K562 (cell line): Measurements from ENCODE around the gene LACTB. TPM values are rescaled to one million over a fixed set of nuclear protein-coding genes. Genes with fewer than 3 reads are reported as not detected.

Experiments
- ATAC-seq: fragments of 200-7000 bp; cut with Tn5 transposase; 3 replicates; pipeline ENCODE4 v1.9.1; 2020; ENCODE audit warnings: moderate library complexity
- BruUV-seq: library from RNA; stranded (reverse); fragments of 400-500 nt; replicated peaks from 2 replicates; lab custom pipeline; 2021; lab: Mats Ljungman, UMichigan
- CTCF ChIA-PET: fragments of 300-600 bp; formaldehyde crosslinking; extraction: SDS; loops from one replicate; lab custom pipeline; 2021; ENCODE audit warnings: low intra/inter-chr PET ratio; lab: Yijun Ruan, JAX
- POLR2A ChIA-PET: fragments of 300-600, 350-650 bp; sonication (Branson Sonifier 250); formaldehyde crosslinking; extraction: SDS; loops from one replicate; lab custom pipeline; 2021; ENCODE audit warnings: antibody characterized with exemption, inconsistent platforms; lab: Yijun Ruan, JAX
- DNase-seq, 4 experiments: peaks; one replicate each; pipeline versions ENCODE4 v3.0.0 to v3.0.0-alpha.2; 2011 to 2018; ENCODE audit warnings: low spot score in 3 of 4, mixed read lengths in 3 of 4; ENCODE audit errors: extremely low read depth in 1 of 4
- FAIRE-seq: peaks from 2 replicates; lab custom pipeline; 2011; peaks lifted over from hg19 to GRCh38; lab: Jason Lieb, UNC
- H2AFZ ChIP-seq: 2 replicates; pipeline ENCODE4 v1.6.0; 2011; ENCODE audit warnings: low read depth, low read length, control low read depth, inconsistent platforms
- H3K27ac ChIP-seq: fragments of 200-600 bp; 3 replicates; pipeline ENCODE4 v1.8.0; 2011; ENCODE audit warnings: low read depth, mild to moderate bottlenecking, control low read depth, inconsistent platforms, low read length, moderate library complexity, mixed read lengths; ENCODE audit errors: extremely low read depth
- H3K27me3 ChIP-seq, 2 experiments: fragments of 300-600 bp in 1 of 2; 2 replicates in 1 of 2; 3 replicates in 1 of 2; pipeline versions ENCODE4 v1.6.0 to v1.8.0; 2011; ENCODE audit warnings: inconsistent platforms in 2 of 2, low read length in 2 of 2, mild to moderate bottlenecking in 1 of 2, mixed read lengths in 1 of 2, moderate library complexity in 1 of 2; ENCODE audit not compliant: control insufficient read depth in 2 of 2, insufficient read depth in 2 of 2
- H3K36me3 ChIP-seq: fragments of 300-600 bp; 3 replicates; pipeline ENCODE4 v1.8.0; 2011; ENCODE audit warnings: mild to moderate bottlenecking, low read length, inconsistent platforms; ENCODE audit not compliant: control insufficient read depth, insufficient read depth
- H3K4me1 ChIP-seq, 2 experiments: fragments of 200-600 bp in 1 of 2; replicated peaks in 1 of 2; 2 replicates in 1 of 2; 3 replicates in 1 of 2; pipeline versions ENCODE4 v1.5.1 to v1.8.0; 2011; ENCODE audit warnings: inconsistent platforms in 2 of 2, low read length in 2 of 2, mild to moderate bottlenecking in 1 of 2, mixed read lengths in 1 of 2, moderate library complexity in 1 of 2; ENCODE audit not compliant: control insufficient read depth in 2 of 2, insufficient read depth in 2 of 2
- H3K4me2 ChIP-seq: 2 replicates; pipeline ENCODE4 v1.6.1; 2011; ENCODE audit warnings: low read length, control low read depth, inconsistent platforms, mixed read lengths; ENCODE audit not compliant: insufficient read depth
- H3K4me3 ChIP-seq: fragments of 200-600 bp; sonication (generic), shearing (Covaris generic); 2 replicates; pipeline ENCODE4 v1.5.1; 2016; ENCODE audit warnings: control low read depth, inconsistent platforms
- H3K79me2 ChIP-seq: fragments of 200-600 bp; 3 replicates; pipeline ENCODE4 v1.8.0; 2011; ENCODE audit warnings: low read length, inconsistent platforms; ENCODE audit not compliant: control insufficient read depth, insufficient read depth
- H3K9ac ChIP-seq, 2 experiments: 2 replicates each; pipeline versions ENCODE4 v1.6.0 to v1.6.1; 2011; ENCODE audit warnings: low read depth in 2 of 2, low read length in 2 of 2, control low read depth in 1 of 2, inconsistent platforms in 1 of 2, mild to moderate bottlenecking in 1 of 2, mixed read lengths in 1 of 2; ENCODE audit not compliant: insufficient read depth in 1 of 2
- H3K9me1 ChIP-seq: one replicate; pipeline ENCODE4 v1.6.0; 2011; ENCODE audit warnings: inconsistent platforms, mild to moderate bottlenecking, low read length, moderate library complexity; ENCODE audit not compliant: control insufficient read depth, insufficient read depth
- H3K9me3 ChIP-seq: replicated peaks from 2 replicates; pipeline ENCODE4 v1.5.1; 2011; ENCODE audit warnings: low read depth, low read length, inconsistent platforms; ENCODE audit not compliant: control insufficient read depth, insufficient read depth
- H4K20me1 ChIP-seq: replicated peaks from 2 replicates; pipeline ENCODE4 v1.6.1; 2011; ENCODE audit warnings: low read length, inconsistent platforms, mixed read lengths; ENCODE audit not compliant: control insufficient read depth, insufficient read depth
- AFF4 ChIP-seq: sonication (generic); formaldehyde crosslinking; IDR thresholded peaks from 2 replicates; pipeline ENCODE4 v1.8.0; 2023; ENCODE audit warnings: mild to moderate bottlenecking, missing genetic modification reagents
- LCOR ChIP-seq: sonication (generic); formaldehyde crosslinking; IDR thresholded peaks from 2 replicates; pipeline ENCODE4 v1.8.0; 2022; ENCODE audit warnings: mild to moderate bottlenecking, missing genetic modification reagents
- MCM7 ChIP-seq, 2 experiments: fragments of 450-650 bp; IDR thresholded peaks; 2 replicates each; pipeline ENCODE4 v1.6.1; 2016 to 2018
- XRCC3 ChIP-seq: fragments of 450-650 bp; IDR thresholded peaks from 2 replicates; pipeline ENCODE4 v1.6.1; 2017; ENCODE audit warnings: mild to moderate bottlenecking, moderate library complexity
- WGBS: fragments of 100-300 bp; shearing (Covaris generic); methylation state at CpG from one replicate; pipeline ENCODE4 v1.1.6; 2016; ENCODE audit warnings: low coverage, mixed read lengths; ENCODE audit not compliant: insufficient coverage; ENCODE audit errors: missing lambda C conversion rate; 5-methylcytosine and 5-hydroxymethylcytosine counted together
- in situ Hi-C: fragments of 300-500 bp; cut with MboI; formaldehyde crosslinking; loops from 4 replicates; pipeline ENCODE4 v1.15.0; 2018; ENCODE audit warnings: inconsistent platforms, mixed read lengths
- intact Hi-C: fragments of 100-400 bp; cut with micrococcal nuclease; formaldehyde crosslinking; loops from 2 replicates; pipeline ENCODE4 v1.14.2; 2022
- polyA plus RNA-seq, 8 experiments: library from polyadenylated mRNA; depleted of rRNA in 4 of 8; stranded (reverse) in 5 of 8; unstranded in 3 of 8; fragments of >200 nt; fragmentation: Nextera tagmentation in 2 of 8; fragmentation: Illumina TruSeq in 1 of 8; extraction: Ambion mirVana in 2 of 8; extraction: Trizol in 1 of 8; gene quantifications; 2 replicates each; pipeline versions ENCODE4 v1.2.1 to v1.2.3, GENCODE V29; 2011 to 2014; ENCODE audit warnings: inconsistent platforms in 1 of 8, missing spikeins in 1 of 8
- total RNA-seq, 7 experiments: library from RNA; depleted of rRNA in 6 of 7; stranded (reverse); fragments of >200 nt in 6 of 7; fragmentation: Illumina TruSeq in 2 of 7; extraction: Trizol in 2 of 7; gene quantifications; 2 replicates each; pipeline versions ENCODE4 v1.2.1 to v1.2.3, GENCODE V29; 2011 to 2021; ENCODE audit warnings: low replicate concordance in 1 of 7

Gene LACTB
- total and polyA plus RNA-seq, 9 of the 15 experiments (the other 6 are each of a cell fraction or from before 2014, with no cell fraction given), result 3.1 to 15.5 (median 9.8) TPM

DNA sequence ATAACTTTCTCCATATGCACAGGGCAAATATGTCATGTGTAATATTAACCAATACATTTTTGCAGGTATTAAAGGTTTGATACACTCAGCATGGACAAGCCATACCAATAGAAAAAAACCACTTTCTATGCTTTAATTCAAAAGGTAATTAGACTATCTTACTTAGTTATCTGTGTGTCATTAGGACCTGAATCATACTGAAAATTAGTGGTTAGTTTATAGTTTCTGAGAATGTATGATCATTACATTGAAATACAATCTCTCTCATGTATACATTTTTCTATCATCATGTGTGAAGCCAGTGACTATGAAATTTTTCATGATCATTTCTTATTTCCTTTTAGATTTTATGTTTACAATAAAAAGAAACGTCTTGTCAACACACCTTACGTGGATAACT lies 19.3 kb downstream of the LACTB start:
- no peak overlapping the region for H3K9ac ChIP-seq
- no peak overlapping the region for H3K4me2 ChIP-seq
- TF ChIP-seq LCOR (CRISPR knock-in tag) (no peak), AFF4 (CRISPR knock-in tag) (no peak), XRCC3 (no peak), MCM7 (IDR thresholded peaks at IDR 0.05) (no peak)
- no peak overlapping the region for H3K4me3 ChIP-seq
- DNase-seq (no peak), FAIRE-seq (no peak), ATAC-seq (no peak)
- H3K79me2 ChIP-seq, result no peaks in the 10 kb centered on the region
- H3K27ac ChIP-seq, result no peak overlapping the region
- ChIA-PET POLR2A (no interaction called here), CTCF (no interaction called here)
- no peaks in the 10 kb centered on the region for H3K27me3 ChIP-seq
- no peaks in the 10 kb centered on the region for H3K9me3 ChIP-seq
- H3K9me1 ChIP-seq, result no peaks in the 10 kb centered on the region
- BruUV-seq, result no TSS peak
- WGBS, result 26% methylated on average over 2 of the region's 2 CpGs
- no peaks in the 10 kb centered on the region; the same call in 1 of the 2 replicates for H4K20me1 ChIP-seq
- no peaks in the 10 kb centered on the region for H3K36me3 ChIP-seq
- in situ Hi-C loops, result no loop called here
- no peak overlapping the region for H2AFZ ChIP-seq
- intact Hi-C loops, result no loop called here
- no peaks in the 10 kb centered on the region for H3K4me1 ChIP-seq
